ENCODE measurements around the gene ANKRD35.

ANKRD35 gene

DNA sequence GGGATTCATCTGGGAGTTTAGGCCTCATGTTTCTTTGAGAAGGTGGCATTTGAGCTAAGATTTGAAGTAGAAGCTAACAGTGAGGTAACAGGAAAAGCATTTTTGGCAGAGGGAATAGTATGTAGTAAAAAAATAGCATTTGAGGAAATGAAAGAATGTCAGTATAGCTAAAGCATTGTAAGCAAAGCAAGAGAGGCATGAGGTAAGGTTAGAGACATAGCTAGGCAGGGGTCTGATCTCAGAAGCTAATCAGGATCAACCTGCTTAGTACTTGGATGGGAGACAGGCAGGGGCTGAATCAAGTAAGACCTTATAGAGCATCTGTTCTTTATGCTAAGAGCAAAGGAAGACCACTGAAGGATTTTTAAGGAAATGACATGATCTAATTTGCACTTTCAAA lies 57.7 kb downstream of the ANKRD35 start:
- no peak overlapping the region for H2BK12ac ChIP-seq (ENCODE audit: low read length in 2 of 2)
- H2BK5ac ChIP-seq (ENCODE audit: low read depth, low read length, poor library complexity, severe bottlenecking): no peak overlapping the region
- no peak overlapping the region for H3K18ac ChIP-seq (ENCODE audit: low read depth in 1 of 2, low read length in 2 of 2)
- no peaks in the 10 kb centered on the region for H3K27me3 ChIP-seq (ENCODE audit: control insufficient read depth in 1 of 2, insufficient read depth in 1 of 2, low read length in 2 of 2)
- no peak overlapping the region for H2AFZ ChIP-seq (ENCODE audit: low read depth, low read length)
- no peaks in the 10 kb centered on the region for H3K9me3 ChIP-seq (ENCODE audit: control insufficient read depth, low read length)
- H3K79me1 ChIP-seq (replicated peaks; ENCODE audit: low read length, poor library complexity, severe bottlenecking): peaks cover 23% of the 10 kb centered on the region
- H3K27ac ChIP-seq (ENCODE audit: low read length, poor library complexity, severe bottlenecking): no peak overlapping the region
- H2BK15ac ChIP-seq (ENCODE audit: low read depth, poor library complexity, severe bottlenecking): no peak overlapping the region
- DNase-seq: no peak
- no peak overlapping the region for H3K4ac ChIP-seq (ENCODE audit: low read depth in 1 of 2, low read length in 2 of 2)
- H3K4me1 ChIP-seq (ENCODE audit: control insufficient read depth, insufficient read depth, low read depth, low read length): no peaks in the 10 kb centered on the region
- no peak overlapping the region for H3K4me3 ChIP-seq (ENCODE audit: insufficient read depth in 1 of 2, low read depth in 1 of 2, low read length in 2 of 2)
- no peak overlapping the region for H3K14ac ChIP-seq (ENCODE audit: low read length in 2 of 2)
- no peak overlapping the region for H2AK5ac ChIP-seq (ENCODE audit: low read length, severe bottlenecking)
- no peak overlapping the region for H3K9ac ChIP-seq (ENCODE audit: low read length)
- H4K91ac ChIP-seq (ENCODE audit: low read length): no peak overlapping the region
- no peak overlapping the region for H3K4me2 ChIP-seq (ENCODE audit: low read length, poor library complexity, severe bottlenecking)
- H3K36me3 ChIP-seq (ENCODE audit: control insufficient read depth in 1 of 2, insufficient read depth in 2 of 2, low read depth in 1 of 2, low read length in 2 of 2): peaks cover 23 to 69% of the 10 kb centered on the region in 2 experiments
- H3K23ac ChIP-seq (ENCODE audit: low read length in 2 of 2): no peak overlapping the region
- H2BK120ac ChIP-seq (ENCODE audit: low read depth, low read length): no peak overlapping the region
- H4K8ac ChIP-seq (ENCODE audit: low read length): no peak overlapping the region

DNA sequence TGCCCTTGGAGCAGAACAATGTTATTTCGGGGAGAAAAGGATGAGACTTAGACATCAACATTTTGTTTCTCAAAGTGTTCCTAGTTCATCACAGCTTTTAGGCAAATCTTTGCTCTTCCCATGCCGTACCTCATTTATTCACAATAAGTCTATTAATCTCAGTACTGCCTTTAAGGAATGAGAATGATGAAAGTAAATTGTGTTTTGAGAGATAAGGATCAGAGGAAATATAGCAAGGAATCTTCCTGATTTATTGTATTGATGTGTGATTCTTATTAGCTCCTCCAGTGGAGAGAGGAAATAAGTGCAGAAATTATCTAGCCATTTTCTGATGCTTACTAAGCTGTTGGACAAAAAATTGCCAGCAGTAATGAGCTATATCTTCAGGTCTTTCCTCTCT lies 59.6 kb downstream of the ANKRD35 start:
- H3K4ac ChIP-seq (ENCODE audit: low read depth in 1 of 2, low read length in 2 of 2): no peak overlapping the region
- no peak overlapping the region for H4K8ac ChIP-seq (ENCODE audit: low read length)
- H3K23ac ChIP-seq (ENCODE audit: low read length in 2 of 2): no peak overlapping the region
- H3K4me1 ChIP-seq (ENCODE audit: control insufficient read depth, insufficient read depth, low read depth, low read length): no peaks in the 10 kb centered on the region
- H3K36me3 ChIP-seq (ENCODE audit: control insufficient read depth in 1 of 2, insufficient read depth in 2 of 2, low read depth in 1 of 2, low read length in 2 of 2): peaks cover 16 to 52% of the 10 kb centered on the region in 2 experiments
- H3K9ac ChIP-seq (ENCODE audit: low read length): peak overlapping the region; percentile 91
- H3K27me3 ChIP-seq (ENCODE audit: control insufficient read depth in 1 of 2, insufficient read depth in 1 of 2, low read length in 2 of 2): no peaks in the 10 kb centered on the region
- H3K14ac ChIP-seq (ENCODE audit: low read length in 2 of 2): no peak overlapping the region
- no peak for DNase-seq
- H3K18ac ChIP-seq (ENCODE audit: low read depth in 1 of 2, low read length in 2 of 2): no peak overlapping the region
- H2AFZ ChIP-seq (ENCODE audit: low read depth, low read length): no peak overlapping the region
- no peak overlapping the region for H2BK12ac ChIP-seq (ENCODE audit: low read length in 2 of 2)
- H3K9me3 ChIP-seq (ENCODE audit: control insufficient read depth, low read length): no peaks in the 10 kb centered on the region
- H2BK5ac ChIP-seq (ENCODE audit: low read depth, low read length, poor library complexity, severe bottlenecking): no peak overlapping the region
- H2AK5ac ChIP-seq (ENCODE audit: low read length, severe bottlenecking): no peak overlapping the region
- H2BK120ac ChIP-seq (ENCODE audit: low read depth, low read length): no peak overlapping the region
- H3K79me1 ChIP-seq (replicated peaks; ENCODE audit: low read length, poor library complexity, severe bottlenecking): peaks cover 16% of the 10 kb centered on the region
- H4K91ac ChIP-seq (ENCODE audit: low read length): no peak overlapping the region
- H3K4me3 ChIP-seq (ENCODE audit: insufficient read depth in 1 of 2, low read depth in 1 of 2, low read length in 2 of 2): peak overlapping the region in 1 of 2 experiments; percentile 91
- no peak overlapping the region for H3K4me2 ChIP-seq (ENCODE audit: low read length, poor library complexity, severe bottlenecking)
- WGBS: 89% methylated on average over 1 of the region's 2 CpGs
- no peak overlapping the region for H3K27ac ChIP-seq (ENCODE audit: low read length, poor library complexity, severe bottlenecking)
- H2BK15ac ChIP-seq (ENCODE audit: low read depth, poor library complexity, severe bottlenecking): no peak overlapping the region

DNA sequence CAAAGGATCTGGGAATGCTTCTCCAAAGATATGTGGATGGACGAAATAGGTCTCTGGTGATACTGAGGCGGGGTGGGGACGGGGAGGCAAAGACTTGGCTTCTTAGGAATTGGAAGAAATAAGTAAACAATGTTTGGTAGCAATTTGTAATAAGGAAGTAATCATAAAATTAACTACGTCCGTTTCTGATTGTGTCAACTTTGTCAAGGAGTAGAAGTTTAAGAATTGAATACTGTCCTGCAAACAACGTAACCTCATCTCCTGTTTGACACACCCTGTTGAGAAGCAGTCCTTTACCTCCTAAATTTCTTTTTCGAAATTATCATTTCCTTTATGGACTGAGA lies 61.2 kb downstream of the ANKRD35 start:
- peak overlapping the region; percentile 77 for H4K91ac ChIP-seq (ENCODE audit: low read length)
- WGBS: 4% methylated on average over 7 of the region's 7 CpGs
- no peak overlapping the region for H2AK5ac ChIP-seq (ENCODE audit: low read length, severe bottlenecking)
- peak overlapping the region; percentile 82 to 98 for H3K18ac ChIP-seq (ENCODE audit: low read depth in 1 of 2, low read length in 2 of 2)
- peaks cover 14% of the 10 kb centered on the region for H3K79me1 ChIP-seq (replicated peaks; ENCODE audit: low read length, poor library complexity, severe bottlenecking)
- H2BK12ac ChIP-seq (ENCODE audit: low read length in 2 of 2): no peak overlapping the region
- peak overlapping the region; percentile 86 for H4K8ac ChIP-seq (ENCODE audit: low read length)
- no peak overlapping the region for H2BK15ac ChIP-seq (ENCODE audit: low read depth, poor library complexity, severe bottlenecking)
- H3K14ac ChIP-seq (ENCODE audit: low read length in 2 of 2): peak overlapping the region in 1 of 2 experiments; percentile 97
- peaks cover 7 to 36% of the 10 kb centered on the region in 2 experiments for H3K36me3 ChIP-seq (ENCODE audit: control insufficient read depth in 1 of 2, insufficient read depth in 2 of 2, low read depth in 1 of 2, low read length in 2 of 2)
- peak overlapping the region; percentile 98 for H2AFZ ChIP-seq (ENCODE audit: low read depth, low read length)
- peak overlapping the region; percentile 72 for H3K4me2 ChIP-seq (ENCODE audit: low read length, poor library complexity, severe bottlenecking)
- H2BK120ac ChIP-seq (ENCODE audit: low read depth, low read length): no peak overlapping the region
- no peaks in the 10 kb centered on the region for H3K4me1 ChIP-seq (ENCODE audit: control insufficient read depth, insufficient read depth, low read depth, low read length)
- H3K27me3 ChIP-seq (ENCODE audit: control insufficient read depth in 1 of 2, insufficient read depth in 1 of 2, low read length in 2 of 2): no peaks in the 10 kb centered on the region
- H3K4ac ChIP-seq (ENCODE audit: low read depth in 1 of 2, low read length in 2 of 2): peak overlapping the region; percentile 54 to 90
- H2BK5ac ChIP-seq (ENCODE audit: low read depth, low read length, poor library complexity, severe bottlenecking): no peak overlapping the region
- no peak for DNase-seq
- no peaks in the 10 kb centered on the region for H3K9me3 ChIP-seq (ENCODE audit: control insufficient read depth, low read length)
- H3K4me3 ChIP-seq (ENCODE audit: insufficient read depth in 1 of 2, low read depth in 1 of 2, low read length in 2 of 2): peak overlapping the region; percentile 85 to 91
- peak overlapping the region; percentile 91 for H3K9ac ChIP-seq (ENCODE audit: low read length)
- H3K27ac ChIP-seq (ENCODE audit: low read length, poor library complexity, severe bottlenecking): peak overlapping the region; percentile 97
- H3K23ac ChIP-seq (ENCODE audit: low read length in 2 of 2): peak overlapping the region in 1 of 2 experiments; percentile 99

DNA sequence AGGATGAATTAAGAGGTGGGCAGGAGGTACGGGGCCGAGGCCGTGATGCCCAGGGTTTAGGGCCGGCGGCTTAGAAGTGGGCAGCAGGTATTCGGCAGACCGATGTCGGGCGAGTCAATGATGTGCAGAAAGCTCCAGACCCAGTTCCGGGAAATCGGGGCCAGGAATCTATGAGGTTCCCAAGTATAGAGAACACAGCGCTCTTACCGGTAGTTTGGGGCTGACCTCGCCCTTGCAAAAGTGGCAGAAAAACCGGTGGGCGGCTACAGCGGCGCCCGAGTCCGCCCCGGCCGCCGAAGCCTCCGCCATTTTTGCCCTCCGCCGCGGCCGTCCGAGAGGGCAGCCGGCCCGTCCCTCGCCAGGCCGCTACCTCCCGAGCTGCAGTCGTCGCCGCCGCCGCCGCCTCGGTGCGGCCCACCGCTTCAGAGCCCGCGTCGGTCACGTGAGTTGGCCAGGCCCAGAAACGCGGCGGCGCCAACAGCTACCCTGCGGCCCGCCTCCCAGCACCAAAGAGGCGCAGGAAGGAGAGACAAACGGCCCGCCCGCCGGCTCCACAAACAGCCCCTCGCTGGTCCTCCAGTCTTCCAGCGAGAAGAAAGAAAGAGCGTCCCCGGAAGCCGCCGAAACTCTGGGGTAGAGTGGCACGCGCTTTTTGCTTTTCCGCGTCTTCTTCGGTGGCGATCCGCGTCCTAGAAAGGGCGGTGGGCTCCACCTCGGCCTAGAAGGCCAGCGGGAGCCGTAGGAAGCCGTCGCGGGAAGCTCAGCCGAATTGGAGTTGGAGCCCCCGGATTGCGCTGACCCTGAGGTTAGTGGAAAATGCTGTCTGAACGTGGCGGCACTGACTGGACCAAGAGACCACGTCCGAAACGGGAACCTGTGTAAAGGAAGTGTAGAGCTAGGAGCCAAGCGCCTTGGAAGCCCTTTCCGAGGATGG lies 61.8 kb downstream of the ANKRD35 start, which contains the start of the genes POLR3C and RNF115:
Gene POLR3C (plus strand): TSS at position 636 of the 934 bp plus-strand sequence. CDS start 1,577 bp downstream, outside the sequence.
Gene RNF115 (minus strand): TSS at position 531 of the 934 bp plus-strand sequence. CDS start 222 bp downstream, at position 309.
- H3K27me3 ChIP-seq (ENCODE audit: control insufficient read depth in 1 of 2, insufficient read depth in 1 of 2, low read length in 2 of 2): no peaks in the 10 kb centered on the region
- H2BK12ac ChIP-seq (ENCODE audit: low read length in 2 of 2): no peak within 1 kb of the TSS
- peak within 1 kb of the TSS; percentile 97 for H3K27ac ChIP-seq (ENCODE audit: low read length, poor library complexity, severe bottlenecking)
- H2AFZ ChIP-seq (ENCODE audit: low read depth, low read length): peak within 1 kb of the TSS; percentile 98
- peak within 1 kb of the TSS; percentile 49 for H2BK120ac ChIP-seq (ENCODE audit: low read depth, low read length)
- H3K14ac ChIP-seq (ENCODE audit: low read length in 2 of 2): peak within 1 kb of the TSS; percentile 15 to 97
- peaks cover 9% of the 10 kb centered on the region for H3K79me1 ChIP-seq (replicated peaks; ENCODE audit: low read length, poor library complexity, severe bottlenecking)
- peak within 1 kb of the TSS; percentile 95 for H2BK5ac ChIP-seq (ENCODE audit: low read depth, low read length, poor library complexity, severe bottlenecking)
- H3K18ac ChIP-seq (ENCODE audit: low read depth in 1 of 2, low read length in 2 of 2): peak within 1 kb of the TSS; percentile 95 to 98
- under 1% methylated on average over 89 of the region's 89 CpGs for WGBS
- H4K91ac ChIP-seq (ENCODE audit: low read length): peak within 1 kb of the TSS; percentile 97
- H3K4me1 ChIP-seq (ENCODE audit: control insufficient read depth, insufficient read depth, low read depth, low read length): no peaks in the 10 kb centered on the region
- peak within 1 kb of the TSS; percentile 72 for H3K4me2 ChIP-seq (ENCODE audit: low read length, poor library complexity, severe bottlenecking)
- peak within 1 kb of the TSS; percentile 83 for H2BK15ac ChIP-seq (ENCODE audit: low read depth, poor library complexity, severe bottlenecking)
- H2AK5ac ChIP-seq (ENCODE audit: low read length, severe bottlenecking): no peak within 1 kb of the TSS
- H3K9ac ChIP-seq (ENCODE audit: low read length): peak within 1 kb of the TSS; percentile 91
- peak within 1 kb of the TSS; percentile 85 to 91 for H3K4me3 ChIP-seq (ENCODE audit: insufficient read depth in 1 of 2, low read depth in 1 of 2, low read length in 2 of 2)
- peak; percentile 93 for DNase-seq
- H4K8ac ChIP-seq (ENCODE audit: low read length): peak within 1 kb of the TSS; percentile 94
- peak within 1 kb of the TSS in 1 of 2 experiments; percentile 99 for H3K23ac ChIP-seq (ENCODE audit: low read length in 2 of 2)
- H3K36me3 ChIP-seq (ENCODE audit: control insufficient read depth in 1 of 2, insufficient read depth in 2 of 2, low read depth in 1 of 2, low read length in 2 of 2): peaks cover 10 to 30% of the 10 kb centered on the region in 2 experiments
- peak within 1 kb of the TSS; percentile 88 to 90 for H3K4ac ChIP-seq (ENCODE audit: low read depth in 1 of 2, low read length in 2 of 2)
- no peaks in the 10 kb centered on the region for H3K9me3 ChIP-seq (ENCODE audit: control insufficient read depth, low read length)
